ENCODE measurements around the gene KCNJ16.
A peak's percentile ranks its signal among the peaks of the same experiment; 100 is the strongest.

Gene KCNJ16

GRCh38 chr17:70134777-70135176 lies 59.8 kb downstream of the KCNJ16 start:
- no peak for TF ChIP-seq CTCF (IDR thresholded peaks at IDR 0.05)
- H3K27ac ChIP-seq = no peak overlapping the region
- no peak for DNase-seq (ENCODE audit: low spot score)
- no peak overlapping the region for H3K4me3 ChIP-seq

- no peak for TF ChIP-seq CTCF (IDR thresholded peaks at IDR 0.05)
- DNase-seq (ENCODE audit: low spot score) = no peak
- no peak overlapping the region for H3K4me3 ChIP-seq
- H3K27ac ChIP-seq = no peak overlapping the region
Measured at GRCh38 chr17:70136131-70136530, 61.1 kb downstream of the KCNJ16 start.

- no peak for TF ChIP-seq CTCF (IDR thresholded peaks at IDR 0.05)
- DNase-seq (ENCODE audit: low spot score) = no peak
- Histone ChIP-seq H3K4me3 (peak overlapping the region; percentile 63), H3K27ac (peak overlapping the region; percentile 49 to 73)
Measured at GRCh38 chr17:70137451-70138230, 62.6 kb downstream of the KCNJ16 start.

DNA sequence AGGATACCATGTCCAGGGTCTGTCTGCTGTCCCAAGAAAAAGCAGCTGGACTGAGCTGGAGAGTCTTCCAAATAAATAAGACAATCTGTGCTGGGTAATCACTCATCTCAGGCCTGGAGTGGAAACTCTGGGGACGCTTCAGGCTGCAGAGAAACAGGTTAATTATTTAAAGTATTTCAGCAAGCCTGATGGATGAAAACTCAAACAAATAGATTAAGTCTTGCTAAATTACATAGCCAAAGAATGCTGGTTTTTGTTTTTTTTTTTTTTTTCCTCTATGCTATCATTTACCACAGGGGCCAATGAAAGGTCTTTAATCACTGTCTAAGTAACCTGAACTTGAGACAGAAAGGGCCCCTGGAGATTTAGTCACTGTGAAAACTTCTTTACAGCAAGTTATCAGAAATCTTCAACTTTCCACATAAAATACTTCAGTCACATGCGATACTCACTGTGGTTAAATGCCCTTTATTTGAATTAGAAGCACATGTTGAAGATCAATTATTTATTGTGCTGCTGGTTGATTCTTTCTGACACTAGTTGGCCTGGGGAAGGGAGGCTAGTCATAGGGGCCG lies 63.4 kb downstream of the KCNJ16 start:
- peak overlapping the region; percentile 49 to 73 for H3K27ac ChIP-seq
- no peak for DNase-seq (ENCODE audit: low spot score)
- no peak for TF ChIP-seq CTCF (IDR thresholded peaks at IDR 0.05)
- H3K4me3 ChIP-seq = no peak overlapping the region

- no peak for TF ChIP-seq CTCF (IDR thresholded peaks at IDR 0.05)
- DNase-seq (ENCODE audit: low spot score) = no peak
- no peak overlapping the region for H3K27ac ChIP-seq
- H3K4me3 ChIP-seq = no peak overlapping the region
Measured at GRCh38 chr17:70139449-70139993, 64.5 kb downstream of the KCNJ16 start.

GRCh38 chr17:70144260-70144846 lies 69.3 kb downstream of the KCNJ16 start:
- H3K4me3 ChIP-seq = no peak overlapping the region
- no peak for DNase-seq (ENCODE audit: low spot score)

More at GRCh38 chr17:70144260-70144846, 69.3 kb downstream of the KCNJ16 start:
- peak; percentile 66 for TF ChIP-seq CTCF (IDR thresholded peaks at IDR 0.05)
- H3K27ac ChIP-seq = no peak overlapping the region

Measured in coronary artery (tissue), 2 donors.